Measurements from ENCODE around the gene HSPA12A. TPM values are rescaled to one million over a fixed set of nuclear protein-coding genes. Genes with fewer than 3 reads are reported as not detected.

Gene HSPA12A
- total and polyA plus RNA-seq, 2 of the 13 experiments (the other 11 are each of a cell fraction or from before 2014, with no cell fraction given): 6.4 to 13.6 TPM

DNA sequence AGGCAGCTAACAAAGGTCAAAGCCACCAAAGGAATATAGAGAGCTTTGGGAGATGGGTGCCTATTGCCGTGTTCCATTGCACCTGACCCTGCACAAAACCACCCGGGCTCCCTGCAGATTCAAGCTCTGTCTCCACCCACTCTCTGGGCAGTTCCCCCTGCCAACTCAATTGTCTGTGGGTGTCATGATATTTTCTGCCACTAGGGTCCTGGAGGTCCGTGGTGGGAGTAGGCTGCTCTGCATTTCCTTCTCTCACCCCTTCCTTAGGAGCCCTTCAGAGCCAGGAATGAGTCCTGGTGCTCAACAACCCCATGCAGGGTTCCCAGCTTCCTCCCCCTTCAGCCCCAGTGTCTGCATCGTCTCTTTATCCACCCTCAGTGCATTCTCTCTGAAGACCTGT is 87.5 kb downstream of the HSPA12A start:
- H2AFZ ChIP-seq (ENCODE audit: low read length): no peak overlapping the region
- CTCF ChIA-PET (ENCODE audit: low intra/inter-chr PET ratio, low total read pairs): no interaction called here
- no peak overlapping the region for H3K4me3 ChIP-seq (replicated peaks in 1 of 3; ENCODE audit: insufficient read depth in 1 of 3, low read depth in 2 of 3, low read length in 3 of 3)
- H3K9ac ChIP-seq (ENCODE audit: insufficient read depth, low read depth, low read length): no peak overlapping the region
- H3K79me2 ChIP-seq (ENCODE audit: insufficient read depth, low read length): no peaks in the 10 kb centered on the region
- no peaks in the 10 kb centered on the region for H3K9me3 ChIP-seq (ENCODE audit: low read length)
- peak; percentile 19 for DNase-seq (ENCODE audit: low spot score)
- FAIRE-seq: no peak
- ATAC-seq: peak; percentile 94
- POLR2A ChIA-PET: no interaction called here
- no peaks in the 10 kb centered on the region for H3K4me1 ChIP-seq (ENCODE audit: insufficient read depth, low read length)
- peaks cover 1 to 2% of the 10 kb centered on the region in 2 experiments; a peak in 1 of 5 replicates for H3K27me3 ChIP-seq (ENCODE audit: control insufficient read depth in 1 of 2, insufficient read depth in 2 of 2, low read length in 2 of 2)
- in situ Hi-C loops (cut with HindIII; ENCODE audit: extremely low pct_ligation_motif_present, low pct_unique_long_range_greater_than_20kb): no loop called here
- no peak overlapping the region for H3K27ac ChIP-seq (ENCODE audit: extremely low read length, insufficient read depth, low read length)
- no peak overlapping the region for H3K4me2 ChIP-seq (ENCODE audit: low read depth, low read length)
- no peaks in the 10 kb centered on the region for H3K36me3 ChIP-seq (replicated peaks in 1 of 2; ENCODE audit: control insufficient read depth in 1 of 2, insufficient read depth in 2 of 2, low read length in 2 of 2)
- intact Hi-C loops (cut with micrococcal nuclease; ENCODE audit: unreplicated experiment): no loop called here
- WGBS (ENCODE audit: low lambda C conversion rate): 10% methylated on average over 4 of the region's 4 CpGs
- H4K20me1 ChIP-seq (ENCODE audit: insufficient read depth, low read length): no peaks in the 10 kb centered on the region
- BruUV-seq (replicated peaks): no TSS peak
- TF ChIP-seq, protein P1, sequence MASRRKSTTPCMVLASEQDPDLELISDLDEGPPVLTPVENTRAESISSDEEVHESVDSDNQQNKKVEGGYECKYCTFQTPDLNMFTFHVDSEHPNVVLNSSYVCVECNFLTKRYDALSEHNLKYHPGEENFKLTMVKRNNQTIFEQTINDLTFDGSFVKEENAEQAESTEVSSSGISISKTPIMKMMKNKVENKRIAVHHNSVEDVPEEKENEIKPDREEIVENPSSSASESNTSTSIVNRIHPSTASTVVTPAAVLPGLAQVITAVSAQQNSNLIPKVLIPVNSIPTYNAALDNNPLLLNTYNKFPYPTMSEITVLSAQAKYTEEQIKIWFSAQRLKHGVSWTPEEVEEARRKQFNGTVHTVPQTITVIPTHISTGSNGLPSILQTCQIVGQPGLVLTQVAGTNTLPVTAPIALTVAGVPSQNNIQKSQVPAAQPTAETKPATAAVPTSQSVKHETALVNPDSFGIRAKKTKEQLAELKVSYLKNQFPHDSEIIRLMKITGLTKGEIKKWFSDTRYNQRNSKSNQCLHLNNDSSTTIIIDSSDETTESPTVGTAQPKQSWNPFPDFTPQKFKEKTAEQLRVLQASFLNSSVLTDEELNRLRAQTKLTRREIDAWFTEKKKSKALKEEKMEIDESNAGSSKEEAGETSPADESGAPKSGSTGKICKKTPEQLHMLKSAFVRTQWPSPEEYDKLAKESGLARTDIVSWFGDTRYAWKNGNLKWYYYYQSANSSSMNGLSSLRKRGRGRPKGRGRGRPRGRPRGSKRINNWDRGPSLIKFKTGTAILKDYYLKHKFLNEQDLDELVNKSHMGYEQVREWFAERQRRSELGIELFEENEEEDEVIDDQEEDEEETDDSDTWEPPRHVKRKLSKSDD (CRISPR knock-in tag; IDR thresholded peaks at IDR 0.05; ENCODE audit: low read depth): no peak
- TF ChIP-seq, protein P2, sequence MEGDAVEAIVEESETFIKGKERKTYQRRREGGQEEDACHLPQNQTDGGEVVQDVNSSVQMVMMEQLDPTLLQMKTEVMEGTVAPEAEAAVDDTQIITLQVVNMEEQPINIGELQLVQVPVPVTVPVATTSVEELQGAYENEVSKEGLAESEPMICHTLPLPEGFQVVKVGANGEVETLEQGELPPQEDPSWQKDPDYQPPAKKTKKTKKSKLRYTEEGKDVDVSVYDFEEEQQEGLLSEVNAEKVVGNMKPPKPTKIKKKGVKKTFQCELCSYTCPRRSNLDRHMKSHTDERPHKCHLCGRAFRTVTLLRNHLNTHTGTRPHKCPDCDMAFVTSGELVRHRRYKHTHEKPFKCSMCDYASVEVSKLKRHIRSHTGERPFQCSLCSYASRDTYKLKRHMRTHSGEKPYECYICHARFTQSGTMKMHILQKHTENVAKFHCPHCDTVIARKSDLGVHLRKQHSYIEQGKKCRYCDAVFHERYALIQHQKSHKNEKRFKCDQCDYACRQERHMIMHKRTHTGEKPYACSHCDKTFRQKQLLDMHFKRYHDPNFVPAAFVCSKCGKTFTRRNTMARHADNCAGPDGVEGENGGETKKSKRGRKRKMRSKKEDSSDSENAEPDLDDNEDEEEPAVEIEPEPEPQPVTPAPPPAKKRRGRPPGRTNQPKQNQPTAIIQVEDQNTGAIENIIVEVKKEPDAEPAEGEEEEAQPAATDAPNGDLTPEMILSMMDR (CRISPR knock-in tag; IDR thresholded peaks at IDR 0.05): peak; percentile 19
- TF ChIP-seq NR2F2 (IDR thresholded peaks at IDR 0.05; ENCODE audit: borderline replicate concordance, low read depth): no peak
- TF ChIP-seq XRCC5 (optimal IDR thresholded peaks at IDR 0.05; ENCODE audit: low read length): peak; percentile 19
- no peak for TF ChIP-seq RBAK (CRISPR knock-in tag; IDR thresholded peaks at IDR 0.05)
- no peak for TF ChIP-seq EP300 (IDR thresholded peaks at IDR 0.05; ENCODE audit: low read depth in 2 of 2, low read length in 2 of 2)
- no peak for TF ChIP-seq EP300 (CRISPR knock-in tag; IDR thresholded peaks at IDR 0.05; ENCODE audit: borderline replicate concordance)
- TF ChIP-seq ZSCAN22 (CRISPR knock-in tag; IDR thresholded peaks at IDR 0.05): no peak
- TF ChIP-seq, protein P3, sequence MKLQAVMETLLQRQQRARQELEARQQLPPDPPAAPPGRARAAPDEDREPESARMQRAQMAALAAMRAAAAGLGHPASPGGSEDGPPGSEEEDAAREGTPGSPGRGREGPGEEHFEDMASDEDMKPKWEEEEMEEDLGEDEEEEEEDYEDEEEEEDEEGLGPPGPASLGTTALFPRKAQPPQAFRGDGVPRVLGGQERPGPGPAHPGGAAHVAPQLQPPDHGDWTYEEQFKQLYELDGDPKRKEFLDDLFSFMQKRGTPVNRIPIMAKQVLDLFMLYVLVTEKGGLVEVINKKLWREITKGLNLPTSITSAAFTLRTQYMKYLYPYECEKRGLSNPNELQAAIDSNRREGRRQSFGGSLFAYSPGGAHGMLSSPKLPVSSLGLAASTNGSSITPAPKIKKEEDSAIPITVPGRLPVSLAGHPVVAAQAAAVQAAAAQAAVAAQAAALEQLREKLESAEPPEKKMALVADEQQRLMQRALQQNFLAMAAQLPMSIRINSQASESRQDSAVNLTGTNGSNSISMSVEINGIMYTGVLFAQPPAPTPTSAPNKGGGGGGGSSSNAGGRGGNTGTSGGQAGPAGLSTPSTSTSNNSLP (IDR thresholded peaks at IDR 0.05; ENCODE audit: low read depth, low read length): no peak
